GM12864 (cell line): ENCODE results near the gene SLC49A3.

Experiments used
- DNase-seq: peaks from one replicate; pipeline ENCODE4 v3.0.0-alpha.2; 2011; ENCODE audit warnings: low read depth
- H3K4me3 ChIP-seq: 2 replicates; pipeline ENCODE4 v1.5.1; 2011; ENCODE audit warnings: mild to moderate bottlenecking, low read depth, low read length, control low read depth
- CTCF ChIP-seq: IDR thresholded peaks from 2 replicates; pipeline ENCODE4 v1.5.1; 2011; ENCODE audit warnings: low read depth, mild to moderate bottlenecking, moderate library complexity, low read length, control low read depth, inconsistent platforms; ENCODE audit errors: missing control alignments

Gene SLC49A3

GRCh38 chr4:657338-657833, 31.6 kb downstream of the SLC49A3 start:
- no peak for TF ChIP-seq CTCF
- DNase-seq: no peak
- H3K4me3 ChIP-seq: no peak overlapping the region

- H3K4me3 ChIP-seq: no peak overlapping the region
- DNase-seq: no peak
- no peak for TF ChIP-seq CTCF
Measured at GRCh38 chr4:656436-657337, 32.3 kb downstream of the SLC49A3 start.

- no peak for DNase-seq
- H3K4me3 ChIP-seq: no peak overlapping the region
- TF ChIP-seq CTCF: no peak
Measured at GRCh38 chr4:655464-656151, 33.3 kb downstream of the SLC49A3 start.

- H3K4me3 ChIP-seq: no peak overlapping the region
- TF ChIP-seq CTCF: no peak
- no peak for DNase-seq
Measured at GRCh38 chr4:654871-655463, 34.0 kb downstream of the SLC49A3 start.

- TF ChIP-seq CTCF: no peak
- DNase-seq: no peak
- H3K4me3 ChIP-seq: no peak overlapping the region
Measured at GRCh38 chr4:654503-654845, 34.5 kb downstream of the SLC49A3 start.

GRCh38 chr4:653831-654502, 35.0 kb downstream of the SLC49A3 start:
- DNase-seq: no peak
- no peak overlapping the region for H3K4me3 ChIP-seq
- no peak for TF ChIP-seq CTCF
